ENCODE results near the gene OTULIN.

- TF ChIP-seq CTCF (conservative IDR thresholded peaks at IDR 0.05; ENCODE audit: low read depth, low read length), result no peak
- TF ChIP-seq EZH2 (IDR thresholded peaks at IDR 0.05; ENCODE audit: borderline replicate concordance, low read depth, low read length, poor library complexity, severe bottlenecking), result no peak
Observed at GRCh38 chr5:14710313-14710994, 45.9 kb downstream of the OTULIN start.

Measured in A673 (cell line).